ENCODE measurements around the gene PRSS57. TPM values are rescaled to one million over a fixed set of nuclear protein-coding genes. Genes with fewer than 3 reads are reported as not detected.

PRSS57 gene
- total and polyA plus RNA-seq, 2 donors (not counting 1 experiment from before 2014, with no cell fraction given), result not detected

DNA sequence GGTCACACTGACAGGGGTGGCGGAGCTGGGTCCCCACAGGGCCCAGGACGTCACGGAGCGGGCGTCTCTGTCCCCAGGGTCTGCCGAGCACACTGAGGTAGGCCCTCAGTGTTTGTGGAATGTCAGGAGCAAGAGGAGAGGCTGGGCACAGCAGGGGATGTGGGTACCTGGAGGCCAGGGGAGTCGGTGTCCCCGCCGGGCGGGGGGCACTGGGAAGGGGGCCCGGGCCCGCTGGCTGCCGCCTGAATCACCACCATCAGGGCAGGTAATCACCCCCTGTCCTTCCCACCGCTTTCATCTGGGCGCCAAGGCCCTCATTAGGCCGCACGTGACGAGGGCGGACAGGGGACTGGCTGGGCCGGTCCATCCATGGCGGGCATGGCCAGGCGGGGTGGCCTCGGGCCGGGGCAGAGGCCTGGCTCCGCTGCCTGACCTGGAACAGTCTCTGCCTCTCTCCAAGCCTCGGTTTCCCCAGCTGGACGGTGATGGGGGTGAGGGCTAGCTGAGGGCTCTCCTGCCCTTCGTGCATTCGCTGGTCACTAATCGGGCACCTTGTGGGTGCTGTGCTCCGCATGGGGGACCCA, 54.6 kb downstream of the PRSS57 start:
- ATAC-seq (ENCODE audit: low read depth) (no peak), DNase-seq (no peak)
- Mint-ChIP-seq H3K4me3 (peak overlapping the region; percentile 10), H3K9me3 (ENCODE audit: insufficient read depth) (no peaks in the 10 kb centered on the region), H3K27ac (no peak overlapping the region), H3K4me1 (peaks cover 24% of the 10 kb centered on the region), H3K27me3 (no peaks in the 10 kb centered on the region)
- Histone ChIP-seq H3K4me2 (replicated peaks; ENCODE audit: low read depth, low read length, poor library complexity, severe bottlenecking) (peak overlapping the region; percentile 79), H3K27me3 (replicated peaks in 1 of 4; ENCODE audit: control extremely low read depth in 1 of 4, control insufficient read depth in 3 of 4, insufficient read depth in 4 of 4, low read length in 3 of 4) (peaks cover 0 to 2% (median 0%) of the 10 kb centered on the region in 4 experiments), H3K27ac (ENCODE audit: low read length in 2 of 2) (no peak overlapping the region), H4K20me1 (ENCODE audit: control insufficient read depth, insufficient read depth, low read length, poor library complexity, severe bottlenecking) (peaks cover 25% of the 10 kb centered on the region), H3K9ac (ENCODE audit: low read length) (no peak overlapping the region), H3K36me3 (replicated peaks in 1 of 2; ENCODE audit: control extremely low read depth in 1 of 2, control insufficient read depth in 1 of 2, extremely low read depth in 1 of 2, insufficient read depth in 2 of 2, low read length in 1 of 2) (peaks cover 0 to 8% of the 10 kb centered on the region in 2 experiments), H3K79me2 (ENCODE audit: control insufficient read depth, insufficient read depth, low read length) (no peaks in the 10 kb centered on the region), H2AFZ (ENCODE audit: insufficient read depth, low read depth, low read length, poor library complexity, severe bottlenecking) (no peak overlapping the region), H3K9me3 (ENCODE audit: control extremely low read depth in 1 of 3, control insufficient read depth in 2 of 3, insufficient read depth in 1 of 3, low read length in 2 of 3) (peaks cover 0 to 6% (median 0%) of the 10 kb centered on the region in 3 donors), H3K4me3 (ENCODE audit: control extremely low read depth in 1 of 5, extremely low read depth in 1 of 5, insufficient read depth in 1 of 5, low read depth in 2 of 5, low read length in 4 of 5) (no peak overlapping the region), H3K4me1 (ENCODE audit: control insufficient read depth in 2 of 2, insufficient read depth in 2 of 2, low read length in 2 of 2) (peaks cover 12 to 39% of the 10 kb centered on the region in 2 donors)
- ChIA-PET POLR2A (interaction anchor here (0.6 kb wide), 1 partner anchor 43 kb away, joined by 3 read pairs; no protein-coding TSS in a partner anchor), CTCF (no interaction called here)
- intact Hi-C loops (cut with micrococcal nuclease), result no loop called here
- TF ChIP-seq EZH2 (IDR thresholded peaks at IDR 0.05; ENCODE audit: borderline replicate concordance, insufficient read depth, low read depth, low read length, poor library complexity, severe bottlenecking) (no peak), CTCF (IDR thresholded peaks at IDR 0.05) (no peak)
- WGBS (ENCODE audit: insufficient coverage), result 91% methylated on average over 26 of the region's 31 CpGs

- Mint-ChIP-seq H3K27me3 (no peaks in the 10 kb centered on the region), H3K27ac (peak overlapping the region; percentile 10), H3K4me1 (peaks cover 24% of the 10 kb centered on the region), H3K9me3 (ENCODE audit: insufficient read depth) (no peaks in the 10 kb centered on the region), H3K4me3 (peak overlapping the region; percentile 39)
- Histone ChIP-seq H3K4me2 (replicated peaks; ENCODE audit: low read depth, low read length, poor library complexity, severe bottlenecking) (peak overlapping the region; percentile 79), H3K79me2 (ENCODE audit: control insufficient read depth, insufficient read depth, low read length) (no peaks in the 10 kb centered on the region), H3K4me3 (ENCODE audit: control extremely low read depth in 1 of 5, extremely low read depth in 1 of 5, insufficient read depth in 1 of 5, low read depth in 2 of 5, low read length in 4 of 5) (peak overlapping the region in 3 of 5 experiments; percentile 29 to 44 (median 42)), H3K4me1 (ENCODE audit: control insufficient read depth in 2 of 2, insufficient read depth in 2 of 2, low read length in 2 of 2) (peaks cover 12 to 39% of the 10 kb centered on the region in 2 donors), H3K27me3 (replicated peaks in 1 of 4; ENCODE audit: control extremely low read depth in 1 of 4, control insufficient read depth in 3 of 4, insufficient read depth in 4 of 4, low read length in 3 of 4) (peaks cover 0 to 2% (median 0%) of the 10 kb centered on the region in 4 experiments), H3K36me3 (replicated peaks in 1 of 2; ENCODE audit: control extremely low read depth in 1 of 2, control insufficient read depth in 1 of 2, extremely low read depth in 1 of 2, insufficient read depth in 2 of 2, low read length in 1 of 2) (peaks cover 0 to 7% of the 10 kb centered on the region in 2 experiments), H3K9me3 (ENCODE audit: control extremely low read depth in 1 of 3, control insufficient read depth in 2 of 3, insufficient read depth in 1 of 3, low read length in 2 of 3) (peaks cover 0 to 6% (median 0%) of the 10 kb centered on the region in 3 donors), H4K20me1 (ENCODE audit: control insufficient read depth, insufficient read depth, low read length, poor library complexity, severe bottlenecking) (peaks cover 21% of the 10 kb centered on the region), H3K9ac (ENCODE audit: low read length) (peak overlapping the region; percentile 53), H2AFZ (ENCODE audit: insufficient read depth, low read depth, low read length, poor library complexity, severe bottlenecking) (peak overlapping the region; percentile 60), H3K27ac (ENCODE audit: low read length in 2 of 2) (no peak overlapping the region)
- TF ChIP-seq EZH2 (IDR thresholded peaks at IDR 0.05; ENCODE audit: borderline replicate concordance, insufficient read depth, low read depth, low read length, poor library complexity, severe bottlenecking) (no peak), CTCF (IDR thresholded peaks at IDR 0.05) (no peak)
- ChIA-PET CTCF (no interaction called here), POLR2A (no interaction called here)
- ATAC-seq (ENCODE audit: low read depth) (no peak), DNase-seq (no peak)
- 41% methylated on average over 24 of the region's 25 CpGs for WGBS (ENCODE audit: insufficient coverage)
- intact Hi-C loops (cut with micrococcal nuclease), result no loop called here
Measured at GRCh38 chr19:640161-640558, 55.1 kb downstream of the PRSS57 start.

Data from B cell (primary cell).